ENCODE data around the gene DCTN1.

DCTN1 gene

GRCh38 chr2:74413001-74413698, 33.0 kb upstream of the DCTN1 start:
- DNase-seq (ENCODE audit: low read depth in 2 of 2): no peak

GRCh38 chr2:74407682-74408081, 27.6 kb upstream of the DCTN1 start:
- DNase-seq (ENCODE audit: low read depth in 2 of 2): no peak

GRCh38 chr2:74406035-74406434, 25.9 kb upstream of the DCTN1 start:
- DNase-seq (ENCODE audit: low read depth in 2 of 2): no peak

- DNase-seq (ENCODE audit: low read depth in 2 of 2): no peak
Observed at GRCh38 chr2:74401891-74402290, 21.8 kb upstream of the DCTN1 start.

- DNase-seq (ENCODE audit: low read depth in 2 of 2): no peak
Observed at GRCh38 chr2:74399785-74400184, 19.7 kb upstream of the DCTN1 start.

- no peak for DNase-seq (ENCODE audit: low read depth in 2 of 2)
Observed at GRCh38 chr2:74396149-74396548, 16.0 kb upstream of the DCTN1 start.

- no peak for DNase-seq (ENCODE audit: low read depth in 2 of 2)
Observed at GRCh38 chr2:74393525-74393924, 13.4 kb upstream of the DCTN1 start.

- DNase-seq (ENCODE audit: low read depth in 2 of 2): no peak
Observed at GRCh38 chr2:74392449-74392743, 12.3 kb upstream of the DCTN1 start.

- peak; percentile 89 to 96 for DNase-seq (ENCODE audit: low read depth in 2 of 2)
Observed at GRCh38 chr2:74391580-74392448, 11.7 kb upstream of the DCTN1 start.

GRCh38 chr2:74391209-74391579, 11.1 kb upstream of the DCTN1 start:
- DNase-seq (ENCODE audit: low read depth in 2 of 2): no peak

GRCh38 chr2:74390606-74391005, 10.5 kb upstream of the DCTN1 start:
- DNase-seq (ENCODE audit: low read depth in 2 of 2): no peak

GRCh38 chr2:74387346-74387745, 7.2 kb upstream of the DCTN1 start:
- no peak for DNase-seq (ENCODE audit: low read depth in 2 of 2)

- DNase-seq (ENCODE audit: low read depth in 2 of 2): no peak
Observed at GRCh38 chr2:74385396-74385795, 5.3 kb upstream of the DCTN1 start.

GRCh38 chr2:74384051-74384450, 3.9 kb upstream of the DCTN1 start:
- no peak for DNase-seq (ENCODE audit: low read depth in 2 of 2)

GRCh38 chr2:74383254-74383653, 3.1 kb upstream of the DCTN1 start:
- DNase-seq (ENCODE audit: low read depth in 2 of 2): no peak

- no peak for DNase-seq (ENCODE audit: low read depth in 2 of 2)
Observed at GRCh38 chr2:74381751-74382150, 1.6 kb upstream of the DCTN1 start.

GRCh38 chr2:74378007-74378406, 2.1 kb downstream of the DCTN1 start:
- no peak for DNase-seq (ENCODE audit: low read depth in 2 of 2)

GRCh38 chr2:74375838-74376237, 4.3 kb downstream of the DCTN1 start:
- no peak for DNase-seq (ENCODE audit: low read depth in 2 of 2)

- DNase-seq (ENCODE audit: low read depth in 2 of 2): no peak
Observed at GRCh38 chr2:74374509-74375205, 5.5 kb downstream of the DCTN1 start.

- DNase-seq (ENCODE audit: low read depth in 2 of 2): no peak
Observed at GRCh38 chr2:74373985-74374384, 6.1 kb downstream of the DCTN1 start.

GRCh38 chr2:74373221-74373676, 6.9 kb downstream of the DCTN1 start:
- DNase-seq (ENCODE audit: low read depth in 2 of 2): no peak

- no peak for DNase-seq (ENCODE audit: low read depth in 2 of 2)
Observed at GRCh38 chr2:74372674-74373073, 7.4 kb downstream of the DCTN1 start.

GRCh38 chr2:74371421-74371820, 8.7 kb downstream of the DCTN1 start:
- no peak for DNase-seq (ENCODE audit: low read depth in 2 of 2)

Measured in stimulated activated CD8-positive, alpha-beta memory T cell treated with anti-CD3 and anti-CD28 coated beads, Interleukin-7, amount 100 ng/mL, for 1 hour (primary cell).